GM21529 (cell line): ENCODE data around the gene MPPE1.
"Not testable (repeated sequence)": the region's sequence is repeated elsewhere in the genome, so short reads cannot be mapped to it uniquely, and the experiment has no call there.

Experiments
- ATAC-seq: cut with Tn5 transposase; IDR thresholded peaks from one replicate; pipeline ENCODE4 v1.9.1; 2021; ENCODE audit not compliant: unreplicated experiment

MPPE1 gene

DNA sequence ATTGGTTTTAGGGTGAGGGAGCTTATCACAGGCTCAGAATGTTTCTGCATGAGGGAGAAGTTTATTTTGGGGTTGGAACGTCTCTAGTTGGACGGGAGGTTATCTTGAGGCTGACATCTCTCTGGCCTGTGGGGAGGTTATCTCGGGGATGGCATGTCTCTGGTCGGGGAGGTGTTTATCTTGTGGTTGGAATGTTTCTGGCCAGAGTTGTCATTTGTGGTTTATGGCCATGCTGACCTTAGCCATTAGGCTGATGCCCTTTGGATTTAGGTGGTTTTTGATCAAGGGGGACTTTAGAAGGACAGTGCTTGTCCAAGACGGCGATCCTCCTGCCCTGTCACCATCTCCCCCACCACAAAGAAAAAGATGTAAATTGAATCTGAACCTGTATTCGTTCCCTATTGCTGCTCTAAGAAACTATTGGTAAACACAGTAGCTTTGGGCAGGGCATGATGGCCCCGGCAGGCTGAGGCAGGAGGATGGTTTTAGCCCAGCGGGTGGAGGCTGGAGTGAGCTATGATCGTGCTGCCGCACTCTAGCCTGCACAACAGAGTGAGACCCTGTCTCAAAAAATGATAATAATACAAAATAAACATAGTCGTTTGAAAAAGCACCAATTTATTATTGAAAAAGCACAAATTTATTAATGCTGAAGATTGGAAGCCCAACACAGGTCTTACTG, 17.8 kb upstream of the MPPE1 start:
- ATAC-seq, result no peak

DNA sequence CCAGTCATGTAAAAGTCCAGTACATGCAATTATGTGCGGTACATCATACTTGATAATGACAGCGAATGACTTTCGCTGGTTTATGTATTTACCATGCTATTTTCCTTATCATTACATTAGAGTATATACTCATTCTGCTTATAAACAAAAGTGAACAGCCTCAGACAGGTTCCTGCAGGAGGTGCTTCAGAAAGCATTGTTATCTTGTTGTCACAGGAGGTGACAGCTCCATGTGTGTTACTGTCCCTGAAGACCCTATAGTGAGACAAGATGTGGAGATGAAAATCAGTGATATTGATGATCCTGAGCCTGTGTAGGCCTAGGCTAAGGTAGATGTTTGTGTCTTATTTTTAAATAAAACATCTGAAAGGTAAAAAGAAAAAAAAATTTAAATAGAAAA, 15.3 kb upstream of the MPPE1 start:
- no peak for ATAC-seq

DNA sequence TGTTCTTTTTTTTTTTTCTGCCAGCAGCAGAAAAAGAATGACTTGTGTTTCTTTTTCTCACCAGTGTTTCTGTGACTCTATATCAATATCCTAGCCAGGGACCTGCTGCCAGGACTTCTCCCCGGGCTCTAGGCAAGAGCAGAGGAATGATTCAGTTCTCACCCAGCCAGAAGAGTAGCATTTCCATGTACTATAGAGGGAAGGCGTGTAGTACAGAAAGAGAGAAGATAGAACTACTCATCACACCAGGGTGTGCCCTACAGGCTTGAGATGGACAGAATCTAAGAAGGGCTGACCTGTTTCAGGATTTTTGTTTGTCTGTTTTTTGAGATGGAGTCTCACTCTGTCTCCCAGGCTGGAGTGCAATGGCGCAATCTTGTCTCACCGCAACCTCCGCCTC, 11.4 kb upstream of the MPPE1 start:
- not testable (repeated sequence) for ATAC-seq

DNA sequence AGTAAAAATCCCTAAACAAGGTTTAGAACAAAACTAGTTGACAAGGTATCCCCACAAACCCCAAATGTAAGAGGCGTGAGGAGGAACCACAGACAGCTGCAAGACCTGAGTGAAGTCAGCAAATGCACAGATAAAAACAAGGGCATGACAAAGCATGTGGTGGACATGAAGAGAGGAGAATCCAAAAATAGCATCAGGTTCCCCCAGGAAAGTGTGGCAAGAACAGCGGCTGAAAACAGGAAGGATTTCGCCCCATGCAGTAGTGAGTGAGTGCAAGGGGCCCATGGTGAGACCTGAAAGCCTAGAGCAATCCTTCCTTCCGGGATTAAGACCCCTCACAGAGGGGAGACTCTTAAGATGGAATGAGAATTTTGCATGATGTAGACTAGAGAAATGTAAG, 8.8 kb upstream of the MPPE1 start:
- not testable (repeated sequence) for ATAC-seq

DNA sequence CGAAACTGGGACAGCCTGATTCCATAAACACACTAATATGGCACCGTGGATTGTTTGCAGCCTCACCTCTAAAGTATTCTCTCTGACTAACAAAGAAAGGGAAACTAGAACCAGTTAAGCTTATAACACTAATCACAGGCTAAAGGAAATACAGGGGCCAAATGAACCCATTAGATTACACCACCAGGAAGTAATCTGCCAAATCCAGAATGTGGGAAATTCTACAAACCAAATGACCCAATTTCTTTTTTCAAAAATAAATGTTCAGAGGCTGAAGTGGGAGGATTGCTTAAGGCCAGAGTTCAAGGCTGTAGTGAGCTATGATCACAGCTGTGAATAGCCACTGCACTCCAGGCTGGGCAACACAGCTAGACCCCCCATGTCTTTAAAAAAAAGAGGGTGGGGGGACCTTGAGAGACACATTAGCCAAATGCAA, 1.5 kb upstream of the MPPE1 start:
- no peak for ATAC-seq

DNA sequence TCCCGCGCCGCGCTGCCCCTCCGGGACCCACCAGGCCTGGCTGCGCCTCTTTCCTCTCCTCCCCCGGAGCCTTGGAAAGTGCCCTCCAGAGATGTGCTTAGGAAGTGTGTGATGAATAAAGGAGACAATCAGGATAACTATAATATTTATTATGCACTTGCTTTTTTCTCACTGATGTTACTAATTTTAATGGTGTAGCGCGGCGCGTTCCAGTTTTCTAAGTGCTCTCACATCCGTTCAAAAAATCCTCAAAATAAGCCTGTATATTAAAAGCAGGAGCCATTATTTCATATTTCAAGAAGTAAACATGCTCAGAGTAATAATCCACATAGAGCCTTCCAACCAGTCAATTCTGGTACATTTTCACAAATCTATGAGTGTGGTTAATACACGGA, 941 bp upstream of the MPPE1 start:
- ATAC-seq, result no peak

DNA sequence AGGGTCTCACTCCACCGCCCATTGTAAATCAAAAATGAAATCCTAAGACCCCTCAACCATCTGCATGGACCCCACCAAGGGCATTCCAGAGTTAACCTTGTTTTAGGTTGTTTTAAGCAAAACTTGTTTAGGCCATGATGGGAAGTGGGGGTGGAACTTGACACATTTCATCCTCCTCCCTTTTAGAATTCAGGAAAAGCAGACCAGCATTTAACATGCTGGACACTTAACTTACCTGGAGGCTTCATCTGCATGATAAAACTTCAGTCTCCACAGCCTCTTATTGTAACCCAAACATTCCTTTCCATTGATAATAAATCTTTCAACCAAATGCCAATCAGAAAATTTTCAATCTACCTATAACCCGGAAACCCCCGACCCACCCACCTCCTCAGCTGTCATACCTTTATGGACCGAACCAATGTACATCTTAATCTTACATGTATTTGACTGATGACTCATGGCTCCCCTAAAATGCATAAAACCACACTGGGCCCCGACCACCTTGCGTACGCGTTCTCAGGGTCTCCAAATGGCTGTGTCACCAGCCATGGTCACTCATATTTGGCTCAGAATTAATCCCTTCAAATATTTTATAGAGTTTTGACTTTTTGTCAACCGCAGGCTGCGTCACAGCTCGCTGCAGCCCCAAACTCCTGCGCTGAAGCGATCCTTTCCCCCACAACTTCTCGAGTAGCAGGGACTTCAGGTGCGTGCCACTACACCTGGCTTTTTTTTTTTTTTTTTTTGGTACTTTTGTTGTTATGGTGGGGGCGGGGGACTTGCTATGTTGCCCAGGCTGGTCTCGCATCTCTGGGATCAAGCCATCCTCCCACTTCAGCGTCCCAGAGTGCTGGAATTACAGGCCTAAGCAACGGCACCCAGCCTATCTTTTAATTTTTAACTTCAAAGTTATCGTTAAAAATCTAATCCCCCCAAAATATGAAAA, 917 bp downstream of the MPPE1 start:
- ATAC-seq, result no peak

DNA sequence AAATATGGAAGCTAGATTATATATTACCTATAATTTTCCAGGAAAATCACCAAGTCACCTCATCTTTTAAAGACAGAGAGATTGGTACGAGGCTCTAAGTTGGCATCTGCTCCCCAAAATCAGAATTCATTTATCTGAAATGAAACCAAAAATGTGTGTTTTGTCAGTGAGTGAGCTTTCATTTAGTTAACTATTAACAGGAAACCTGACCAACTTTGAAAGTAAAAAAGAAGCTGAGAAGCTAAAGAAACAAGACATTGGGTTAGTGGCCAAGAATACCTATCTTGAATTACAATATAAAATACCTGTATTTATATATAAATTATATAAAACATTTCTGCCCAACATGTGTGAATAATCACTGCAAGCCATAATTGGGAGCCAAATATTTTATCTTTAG, 1.9 kb downstream of the MPPE1 start:
- ATAC-seq, result no peak

DNA sequence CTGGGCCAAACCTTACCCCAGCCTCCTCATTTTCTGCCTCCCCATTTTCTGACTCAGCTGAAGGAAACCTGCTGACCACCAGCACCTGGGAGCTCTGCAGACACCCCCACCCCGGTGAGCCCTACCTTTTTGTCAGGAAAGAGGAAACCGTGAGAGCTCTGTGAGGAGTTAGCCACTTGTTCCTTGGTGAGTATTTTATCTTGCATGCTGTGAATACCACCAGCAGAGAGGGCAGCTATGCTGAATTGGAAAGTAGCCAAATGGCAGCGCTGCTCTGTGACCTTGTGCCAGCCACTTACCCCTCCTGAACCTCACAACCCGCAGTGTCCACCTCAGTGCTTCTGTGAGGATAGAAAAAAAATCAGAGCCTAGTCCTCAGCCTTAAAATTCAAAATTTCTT, 2.5 kb downstream of the MPPE1 start:
- ATAC-seq, result no peak

DNA sequence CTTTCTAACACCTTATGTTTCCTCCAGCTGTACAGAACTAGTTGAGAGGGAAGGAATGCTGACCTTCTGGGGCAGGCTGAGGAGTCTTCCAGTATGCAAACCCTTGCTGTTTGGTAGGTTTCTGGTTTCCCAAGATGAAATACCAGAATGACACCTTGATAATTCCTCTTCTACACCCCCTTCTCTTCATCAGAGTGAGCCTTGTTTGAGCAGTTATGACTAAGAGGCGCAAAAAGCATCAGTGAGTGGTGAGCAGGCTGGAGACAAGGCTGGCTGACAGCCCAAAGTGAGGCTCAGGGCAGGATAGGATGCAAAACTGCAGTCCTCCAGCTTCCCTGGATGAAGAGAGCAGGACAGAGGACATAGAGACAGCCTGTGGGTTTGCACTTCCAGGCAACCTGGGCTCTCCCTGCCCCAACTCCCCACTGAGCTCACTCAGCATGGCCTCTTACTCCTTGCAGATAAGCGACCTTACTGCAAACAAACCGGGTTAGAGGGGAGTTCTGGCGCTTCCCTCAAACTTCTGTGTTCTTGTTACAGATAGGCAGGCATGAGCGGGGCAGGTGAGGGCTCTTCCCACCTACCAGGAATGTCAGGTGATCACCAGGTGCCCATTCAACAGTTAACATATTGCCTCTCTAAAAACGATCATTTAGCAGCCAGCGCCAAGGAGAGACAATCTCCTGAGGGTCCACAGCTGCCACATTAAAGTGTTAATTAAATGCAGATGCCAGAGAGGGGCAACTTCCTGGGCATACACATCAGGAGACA, 5.4 kb downstream of the MPPE1 start:
- no peak for ATAC-seq

DNA sequence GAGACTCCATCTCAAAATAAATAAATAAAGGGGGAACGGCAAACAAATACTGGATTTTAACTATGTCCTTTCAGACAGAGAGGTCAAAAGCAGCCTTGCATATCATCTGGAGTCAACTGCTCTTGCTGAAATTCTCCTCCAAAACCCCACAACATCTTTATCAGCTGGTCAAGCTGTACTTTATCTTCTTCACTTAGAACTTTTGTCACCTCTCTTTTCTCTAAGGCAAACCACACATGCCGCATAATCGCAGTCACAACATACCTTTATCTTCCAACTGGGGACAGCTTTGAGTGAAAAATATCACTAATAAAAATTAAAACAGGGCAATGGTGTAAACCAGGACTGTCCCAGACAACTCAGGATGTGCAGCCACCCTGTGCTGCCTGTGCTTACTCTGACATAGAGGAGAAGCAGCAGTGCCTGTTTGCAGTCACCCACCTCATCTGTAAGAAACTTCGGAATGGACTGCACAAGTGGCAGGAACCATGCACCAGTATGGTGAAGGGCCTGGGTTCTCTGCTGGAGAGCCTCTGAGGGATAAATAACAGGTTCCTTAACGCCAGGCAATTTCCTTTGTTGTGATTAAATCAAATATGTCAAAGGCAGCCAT, 6.2 kb downstream of the MPPE1 start:
- ATAC-seq, result no peak

DNA sequence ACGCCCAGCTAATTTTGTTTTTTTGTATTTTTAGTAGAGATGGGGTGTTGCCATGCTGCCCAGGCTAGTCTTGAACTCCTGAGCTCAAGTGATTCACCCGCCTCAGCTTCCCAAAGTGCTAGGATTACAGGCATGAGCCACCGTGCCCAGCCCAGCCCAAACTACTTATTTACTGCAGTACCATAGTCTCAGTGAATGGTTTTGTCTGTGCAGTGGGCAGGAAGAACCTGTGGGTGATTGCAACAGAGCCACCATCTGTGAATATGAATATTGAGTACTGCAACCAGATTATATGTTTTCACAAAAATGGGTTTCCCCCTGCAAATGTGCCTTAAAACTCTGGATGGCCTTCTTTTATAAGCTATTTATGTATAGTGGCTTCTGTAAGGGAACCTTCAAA, 9.1 kb downstream of the MPPE1 start:
- no peak for ATAC-seq

DNA sequence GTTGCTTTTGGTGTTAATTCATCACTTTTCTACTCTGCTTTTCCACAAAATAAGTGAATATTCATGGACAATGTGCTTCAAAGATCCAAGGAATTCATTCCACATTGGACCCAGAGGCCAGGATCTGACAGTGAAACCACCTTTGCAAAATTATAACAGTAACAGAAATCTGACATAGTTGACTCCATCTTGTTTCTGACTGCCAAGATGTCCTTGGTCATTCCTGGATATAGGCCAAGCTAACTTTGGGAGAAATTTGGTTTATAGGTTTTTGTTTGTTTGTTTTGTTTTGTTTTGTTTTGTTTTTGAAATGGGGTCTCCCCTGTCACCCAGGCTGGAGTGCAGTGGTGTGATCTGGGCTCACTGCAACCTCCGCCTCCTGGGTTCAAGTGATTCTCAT, 10.3 kb downstream of the MPPE1 start:
- ATAC-seq, result no peak

DNA sequence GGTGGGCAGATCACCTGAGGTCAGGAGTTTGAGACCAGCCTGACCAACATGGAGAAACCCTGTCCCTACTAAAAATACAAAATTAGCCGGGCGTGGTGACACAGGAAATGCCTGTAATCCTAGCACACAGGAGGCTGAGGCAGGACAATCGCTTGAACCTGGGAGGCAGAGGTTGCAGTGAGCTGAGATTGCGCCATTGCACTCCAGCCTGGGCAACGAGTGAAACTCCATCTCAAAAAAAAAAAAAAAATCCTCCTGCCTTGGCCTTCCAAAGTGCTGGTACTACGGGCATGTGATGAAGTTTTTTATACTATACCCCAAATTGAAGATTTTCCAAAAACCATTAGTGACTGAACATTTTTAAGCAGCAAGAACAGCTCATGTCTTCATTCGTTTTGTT, 15.7 kb downstream of the MPPE1 start:
- ATAC-seq, result not testable (repeated sequence)

DNA sequence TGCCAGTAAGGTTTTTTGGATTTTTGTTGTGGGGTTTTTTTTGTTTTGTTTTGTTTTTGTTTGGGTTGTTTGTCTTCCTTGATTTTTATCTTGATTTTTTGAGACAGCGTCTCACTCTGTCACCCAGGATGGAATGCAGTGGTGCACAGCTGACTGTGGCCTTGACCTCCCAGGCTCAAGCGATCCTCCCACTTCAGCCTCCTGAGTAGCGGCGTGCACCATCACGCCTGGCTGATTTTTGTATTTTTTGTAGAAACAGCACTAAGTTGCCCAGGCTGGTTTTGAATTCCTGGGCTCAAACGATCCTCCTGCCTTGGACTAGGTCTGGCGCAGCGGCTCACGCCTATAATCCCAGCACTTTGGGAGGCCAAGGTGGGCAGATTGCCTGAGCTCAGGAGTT, 16.4 kb downstream of the MPPE1 start:
- ATAC-seq, result no peak

DNA sequence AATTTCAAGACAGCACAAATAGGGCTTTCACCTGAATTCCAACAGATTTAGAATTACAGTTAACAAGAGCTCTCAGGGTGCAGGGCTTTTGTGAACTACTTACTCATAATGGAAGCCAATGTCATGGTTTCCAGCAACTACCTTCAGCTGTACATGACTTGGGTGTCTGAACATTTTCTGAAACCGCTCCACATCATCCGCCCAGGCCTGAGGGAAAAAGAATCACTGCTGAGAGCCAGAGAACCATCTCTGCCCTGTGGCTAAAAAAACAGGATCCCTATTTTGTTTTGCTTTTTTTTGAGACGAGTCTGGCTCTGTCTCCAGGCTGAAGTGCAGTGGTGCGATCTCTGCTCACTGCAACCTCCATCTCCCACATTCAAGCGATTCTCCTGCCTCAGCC, 18.8 kb downstream of the MPPE1 start:
- no peak for ATAC-seq

DNA sequence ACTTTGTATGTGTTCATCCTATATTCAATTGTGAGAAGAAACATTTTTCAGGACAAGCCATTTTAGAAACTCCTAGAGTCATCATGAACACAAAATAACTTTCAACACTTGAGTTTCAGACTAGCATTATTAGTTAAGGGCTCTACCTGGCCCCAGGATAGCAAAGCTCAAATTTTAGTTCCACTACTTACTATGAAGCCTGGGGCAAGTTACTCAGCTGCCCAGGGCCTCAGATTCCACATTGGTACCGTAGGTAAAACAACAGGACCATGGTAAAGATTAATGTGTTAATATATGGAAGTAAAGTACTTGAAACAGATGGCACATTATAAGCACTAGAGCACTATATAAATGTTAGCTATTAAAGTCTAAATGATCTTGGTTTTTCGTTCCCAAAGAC, 19.4 kb downstream of the MPPE1 start:
- ATAC-seq, result no peak

DNA sequence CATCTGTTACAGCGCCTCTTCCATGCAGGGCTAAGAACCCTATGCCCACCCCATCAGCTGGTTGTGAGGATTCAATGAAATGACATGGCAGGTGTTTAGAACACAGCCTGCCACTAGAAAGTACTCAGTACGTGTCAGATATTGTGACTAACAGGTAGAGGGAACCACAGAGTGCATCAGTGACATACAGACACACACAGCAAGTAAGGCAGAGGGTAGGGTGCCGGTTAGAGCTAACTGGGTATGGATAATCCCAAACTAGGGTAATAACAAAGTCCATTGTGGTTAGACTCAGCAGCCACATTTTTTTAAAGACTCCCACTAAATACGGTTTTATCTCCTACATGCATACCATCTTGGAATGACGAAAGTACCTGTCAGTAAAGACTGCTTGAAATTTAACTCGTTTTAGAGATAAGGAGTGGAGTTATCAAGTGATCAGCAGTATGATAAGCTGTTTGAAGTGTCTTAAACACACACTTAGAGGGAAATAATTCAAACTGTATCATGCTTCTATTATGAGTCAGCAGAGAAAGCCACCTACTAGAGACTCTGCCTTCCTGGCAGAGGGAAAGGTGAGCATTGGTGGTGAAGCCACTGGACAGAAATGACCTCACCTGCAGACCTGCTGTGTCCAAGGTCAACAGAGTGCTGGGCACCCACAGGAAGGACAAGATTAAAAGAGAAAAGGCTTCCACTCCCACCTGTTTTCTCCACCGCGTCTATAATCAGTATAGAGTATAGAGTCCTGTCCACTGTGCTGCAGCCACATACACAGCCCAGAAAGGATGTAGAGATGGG, 20.6 kb downstream of the MPPE1 start:
- no peak for ATAC-seq

DNA sequence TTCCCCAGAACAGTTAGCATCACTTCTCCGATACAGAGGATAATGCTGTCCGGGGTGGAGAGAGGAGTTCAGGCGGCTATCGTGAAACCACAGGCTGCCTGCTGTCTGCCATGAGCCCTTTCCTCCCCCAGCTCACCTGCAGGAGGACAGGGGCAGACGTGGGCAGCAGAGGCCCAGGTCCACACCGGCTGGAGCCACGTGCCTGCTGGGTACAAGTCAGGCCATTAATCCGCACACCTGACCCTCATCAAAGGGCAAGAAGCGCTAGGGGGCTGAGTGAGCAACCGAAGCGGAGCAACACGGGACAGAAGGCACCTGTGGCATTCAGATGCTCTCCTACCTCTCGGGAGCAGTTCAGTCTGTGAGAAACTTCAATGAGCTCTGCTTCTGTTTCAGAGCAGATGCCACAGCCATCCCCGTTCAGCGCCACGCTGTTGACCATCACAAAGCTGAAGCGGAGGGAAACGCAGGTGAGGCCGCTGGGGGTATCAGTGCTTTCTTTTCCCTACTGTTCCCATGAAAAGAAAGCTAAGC, 21.5 kb downstream of the MPPE1 start:
- ATAC-seq, result no peak

DNA sequence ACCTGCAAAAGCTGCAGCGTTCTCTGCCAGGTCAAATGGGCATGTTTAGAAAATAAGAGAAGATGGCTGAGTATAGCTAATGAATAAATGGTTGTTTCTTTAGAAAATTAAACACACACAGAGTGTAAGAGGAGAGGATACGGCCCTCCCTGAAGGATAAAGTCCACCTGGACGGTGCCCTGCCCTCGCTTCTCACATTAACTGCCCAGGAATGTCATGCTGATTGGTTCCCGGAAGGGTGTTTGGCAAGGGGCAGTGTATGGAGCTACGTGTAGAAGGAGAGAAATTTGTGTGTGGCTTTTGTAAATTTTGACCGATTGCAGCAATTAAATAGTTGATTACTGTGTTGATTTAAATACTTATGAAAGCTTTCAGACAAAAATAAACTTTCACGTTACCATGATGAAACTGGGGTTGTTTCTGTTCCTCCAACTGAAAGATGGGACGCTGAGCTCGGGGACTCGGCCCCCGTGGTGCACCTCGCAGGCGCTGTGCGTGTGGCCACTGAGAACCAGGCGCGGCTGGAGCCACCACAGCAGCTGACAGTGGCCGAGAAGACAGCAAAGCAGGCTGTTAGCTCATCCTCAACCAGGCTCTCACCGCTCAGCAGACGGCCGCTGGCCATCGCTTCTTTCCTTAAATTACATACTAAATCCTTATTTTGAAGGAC, 22.7 kb downstream of the MPPE1 start:
- no peak for ATAC-seq
